Activated CD8-positive, alpha-beta memory T cell treated with anti-CD3 and anti-CD28 coated beads, Interleukin-2, amount 50 U/mL, for 48 hours (primary cell): ENCODE data around the gene EIF4EBP2.

Experiments
- DNase-seq: peaks from one replicate; pipeline ENCODE4 v3.0.0-alpha.2; 2020

Gene EIF4EBP2

DNA sequence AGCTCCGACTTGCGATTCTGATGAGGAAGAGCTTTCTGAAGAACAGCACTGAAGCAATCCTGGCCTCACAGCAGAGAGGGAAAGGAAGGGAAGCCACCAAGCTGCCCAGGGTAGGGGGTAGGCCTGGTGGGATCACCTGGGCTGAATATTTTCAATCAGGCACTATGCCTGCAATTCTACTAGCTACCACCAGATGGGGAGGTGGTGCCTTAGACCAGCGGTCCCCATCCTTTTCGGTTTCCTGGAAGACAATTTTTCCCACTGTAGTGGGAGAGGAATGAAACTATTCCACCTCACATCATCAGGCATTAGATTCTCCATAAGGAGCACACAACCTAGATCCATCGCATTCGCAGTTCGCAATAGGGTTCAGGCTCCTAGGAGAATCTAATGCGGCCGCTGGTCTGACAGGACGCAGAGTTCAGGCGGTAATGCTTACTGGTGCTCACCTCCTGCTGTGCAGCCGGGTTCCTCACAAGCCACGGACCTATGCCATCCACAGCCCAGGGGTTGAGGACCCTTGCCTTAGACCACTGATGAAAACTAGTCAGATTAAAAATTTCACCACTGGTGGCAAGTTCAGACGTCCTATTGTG, 24.3 kb upstream of the EIF4EBP2 start:
- no peak for DNase-seq

DNA sequence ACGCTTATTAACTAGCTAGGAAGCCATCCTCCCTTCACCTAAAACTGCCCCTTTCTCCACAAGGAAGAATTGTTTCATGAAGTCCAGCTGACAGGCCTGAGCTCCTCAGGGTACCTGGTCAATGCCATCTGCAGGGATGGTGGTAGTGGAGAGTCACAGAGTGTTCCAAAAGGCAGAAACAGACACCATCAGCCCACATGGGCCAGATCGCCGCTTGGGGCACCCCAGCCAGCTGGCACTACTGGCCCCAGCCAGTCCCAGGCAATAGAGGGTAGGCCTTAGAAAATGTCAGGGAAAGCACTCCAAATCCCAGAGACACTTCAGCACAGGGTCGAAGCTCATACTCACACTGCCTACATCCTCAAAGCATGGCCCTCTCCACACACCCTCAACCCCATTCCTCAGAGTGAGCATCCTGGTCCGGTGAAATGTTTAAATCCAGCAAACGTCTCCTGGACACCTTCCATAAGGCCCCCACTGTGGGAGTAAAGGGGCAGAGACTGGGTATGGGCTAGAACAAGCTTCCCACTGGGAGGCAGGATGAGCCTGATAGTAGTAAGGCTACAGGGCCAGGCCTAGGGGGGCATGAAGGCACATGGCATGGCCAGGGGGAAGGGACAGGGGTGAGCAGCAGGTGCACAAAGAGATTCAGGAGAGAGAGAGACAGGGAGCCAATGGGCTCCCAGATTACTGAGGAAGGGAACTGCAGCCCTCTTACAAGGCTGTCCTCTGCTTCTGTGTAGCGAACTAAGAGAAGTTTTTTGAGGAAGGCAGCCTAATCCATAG, 23.4 kb upstream of the EIF4EBP2 start:
- no peak for DNase-seq

DNA sequence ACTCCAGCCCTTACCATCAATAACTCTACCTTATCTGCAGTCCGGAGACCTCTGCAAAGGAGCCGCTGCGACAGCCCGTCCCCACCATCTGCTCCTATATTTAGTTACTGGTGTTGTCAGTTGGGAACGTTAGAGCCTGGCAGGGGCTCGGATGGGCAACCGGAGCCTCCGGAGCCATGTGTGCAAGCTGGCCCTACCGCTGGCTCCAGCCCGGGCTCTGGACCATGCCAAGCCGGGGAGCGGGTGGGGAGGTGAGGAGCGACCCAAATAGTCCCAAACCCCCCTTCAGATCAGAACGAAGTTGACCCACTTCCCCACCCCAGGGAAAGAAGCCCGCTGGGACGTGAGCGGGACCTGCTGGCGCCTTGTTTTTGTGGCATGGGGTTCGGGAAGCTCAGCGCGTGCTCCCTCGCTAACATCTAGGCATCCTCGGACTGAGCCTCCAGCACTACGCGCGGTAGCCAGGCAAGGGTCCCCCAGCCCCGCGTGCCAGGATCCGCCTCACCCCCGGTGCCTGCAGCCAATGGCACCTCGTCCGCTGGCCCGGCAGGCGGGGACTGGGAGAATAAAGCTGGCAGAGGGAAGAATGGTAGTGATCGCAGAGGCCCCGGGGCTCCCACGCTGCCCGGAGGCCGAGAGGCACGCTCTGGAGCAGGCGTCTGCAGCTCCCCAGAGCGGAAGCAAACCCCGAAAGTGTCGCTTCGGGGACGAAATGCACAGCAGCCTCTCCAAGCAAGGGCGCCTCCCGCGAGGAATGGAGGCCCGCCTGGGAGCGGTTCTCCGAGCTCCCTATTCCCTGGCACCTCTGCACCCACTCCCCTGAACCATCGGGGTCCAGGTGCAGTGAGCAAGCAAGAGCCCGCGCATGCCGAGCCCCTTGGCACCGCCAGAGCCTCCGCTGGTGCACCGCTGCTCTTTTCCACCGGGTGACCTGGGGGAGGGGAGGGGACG, 22.2 kb upstream of the EIF4EBP2 start:
- DNase-seq, result peak; percentile 75

DNA sequence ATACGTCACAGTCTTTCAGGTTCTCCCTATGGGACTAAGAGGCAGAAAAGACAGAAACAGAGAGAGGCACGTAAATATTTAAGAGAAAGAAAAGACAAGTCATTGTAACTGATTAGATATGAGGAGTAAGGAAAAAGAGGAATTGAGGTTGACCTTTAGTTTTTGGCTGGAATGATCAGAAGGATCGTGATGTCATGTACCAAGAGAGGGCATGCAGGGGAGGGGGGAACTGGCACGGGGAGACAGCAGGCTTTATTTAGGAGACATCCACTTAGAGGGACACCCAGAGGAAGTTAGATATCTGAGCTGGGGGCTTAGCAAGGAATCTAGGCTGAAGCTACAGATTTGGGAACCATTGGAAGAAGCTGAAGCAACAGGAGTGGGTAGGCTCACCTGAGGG, 12.3 kb upstream of the EIF4EBP2 start:
- no peak for DNase-seq

DNA sequence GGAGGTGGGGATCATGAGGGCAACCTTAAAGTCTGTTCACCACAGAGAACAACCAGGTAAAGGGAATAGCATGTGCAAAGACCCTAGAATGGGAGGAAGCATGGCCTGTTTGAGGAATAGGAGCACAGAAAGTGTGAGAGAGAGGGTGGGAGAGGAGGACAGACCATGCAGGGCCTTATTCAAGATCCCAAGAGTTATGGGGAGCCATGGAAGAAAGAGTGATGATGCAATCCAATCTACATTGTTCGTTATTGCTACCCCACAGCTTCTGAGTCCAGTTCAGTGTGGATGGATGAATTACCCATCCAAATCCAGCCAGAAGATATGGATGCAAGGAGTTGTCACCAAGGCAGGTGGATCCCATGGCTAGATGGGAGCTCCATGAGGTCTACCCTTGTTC, 7.8 kb upstream of the EIF4EBP2 start:
- DNase-seq, result no peak

DNA sequence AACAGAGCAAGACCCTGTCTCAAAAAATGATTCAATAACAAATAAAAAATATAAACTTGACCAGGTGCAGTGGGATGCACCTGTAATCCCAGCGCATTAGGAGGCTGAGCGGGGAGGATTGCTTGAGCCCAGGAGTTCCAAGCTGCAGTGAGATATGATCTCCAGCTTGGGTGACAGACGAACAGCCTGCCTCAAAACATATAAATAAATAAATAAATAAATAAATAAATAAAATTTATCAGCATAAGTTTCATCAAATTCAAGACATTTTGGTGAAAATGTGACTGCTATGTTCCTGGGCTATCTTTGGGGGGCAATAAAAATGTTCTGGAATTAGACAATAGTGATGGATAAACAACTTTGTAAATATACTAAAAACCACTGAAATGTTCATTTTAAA, 4.8 kb upstream of the EIF4EBP2 start:
- DNase-seq, result no peak

DNA sequence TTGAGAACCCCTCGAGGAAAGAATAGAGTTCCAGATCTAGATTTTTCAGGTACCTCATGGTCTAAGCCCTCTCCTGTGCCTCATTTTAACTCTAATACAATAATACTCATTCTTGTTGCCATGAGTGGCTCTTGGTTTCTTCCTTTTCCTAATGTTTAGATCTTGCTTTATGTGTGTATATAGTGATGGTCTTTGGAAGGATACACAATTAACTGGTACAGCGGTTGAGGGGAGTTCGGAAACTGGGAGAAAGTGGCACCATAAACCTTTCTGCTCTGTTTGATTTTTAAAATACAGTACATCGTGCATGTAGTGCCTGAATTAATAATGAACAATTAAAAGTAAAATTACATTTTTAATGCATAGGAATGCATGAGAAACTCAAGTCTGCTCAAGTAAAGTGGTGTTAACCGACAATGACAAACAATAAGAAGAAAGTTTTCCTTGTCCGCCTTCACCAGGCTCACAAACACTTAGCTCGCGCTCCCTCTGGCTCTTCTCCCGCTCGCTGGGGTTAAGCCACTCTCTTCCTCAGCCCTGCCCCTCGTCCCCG, 386 bp upstream of the EIF4EBP2 start:
- DNase-seq, result no peak

DNA sequence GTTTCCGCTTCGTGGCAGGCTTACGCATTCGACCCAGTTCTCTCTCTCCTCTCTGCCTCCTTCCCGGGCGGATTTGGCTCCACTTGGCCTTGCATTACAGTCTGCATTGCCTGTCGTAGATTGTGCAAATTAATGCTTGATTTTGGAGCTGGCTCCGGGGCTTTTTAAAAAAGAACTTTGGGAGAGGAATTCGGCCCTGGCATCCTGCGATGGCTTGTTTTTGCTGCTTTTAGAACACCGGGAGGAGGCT, 767 bp downstream of the EIF4EBP2 start:
- no peak for DNase-seq

DNA sequence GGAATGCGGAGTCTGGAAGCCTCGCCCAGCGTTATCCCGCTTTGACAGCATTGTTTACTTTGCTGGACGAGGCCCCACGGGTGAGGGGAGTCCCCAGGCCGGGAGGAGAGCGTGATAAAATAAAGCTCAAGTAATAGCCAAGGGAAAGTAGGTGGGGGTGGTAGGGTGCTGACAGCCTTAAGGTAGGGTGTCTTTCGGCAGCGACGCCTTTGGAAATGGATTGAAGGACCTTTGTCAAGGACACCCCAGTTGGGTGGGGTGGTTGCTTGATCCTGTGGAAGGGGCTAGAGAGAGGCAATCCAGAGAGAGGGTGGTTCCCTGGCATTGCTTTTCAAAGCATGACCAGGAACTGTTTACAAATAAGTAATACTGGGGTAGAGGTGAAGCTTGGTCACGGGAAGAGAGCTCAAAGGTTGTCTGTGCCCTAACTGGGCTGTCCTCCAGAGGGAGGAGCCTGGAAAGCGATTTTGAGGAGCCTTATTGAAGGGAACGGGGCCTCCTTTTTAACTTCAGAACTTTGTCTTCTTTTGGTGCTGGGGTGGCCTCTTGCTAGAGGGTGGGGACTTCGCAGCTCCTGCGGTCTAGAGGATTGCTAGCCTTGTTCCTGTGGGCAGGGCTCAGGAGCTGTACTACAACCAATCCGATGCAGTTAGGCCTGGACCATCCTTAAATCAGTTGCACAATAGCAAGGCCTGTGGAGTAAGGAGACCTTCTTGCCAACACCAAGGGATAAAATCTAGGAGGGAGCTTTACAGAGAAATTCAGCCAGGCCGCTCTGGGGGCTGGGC, 1.3 kb downstream of the EIF4EBP2 start:
- DNase-seq, result peak; percentile 60

DNA sequence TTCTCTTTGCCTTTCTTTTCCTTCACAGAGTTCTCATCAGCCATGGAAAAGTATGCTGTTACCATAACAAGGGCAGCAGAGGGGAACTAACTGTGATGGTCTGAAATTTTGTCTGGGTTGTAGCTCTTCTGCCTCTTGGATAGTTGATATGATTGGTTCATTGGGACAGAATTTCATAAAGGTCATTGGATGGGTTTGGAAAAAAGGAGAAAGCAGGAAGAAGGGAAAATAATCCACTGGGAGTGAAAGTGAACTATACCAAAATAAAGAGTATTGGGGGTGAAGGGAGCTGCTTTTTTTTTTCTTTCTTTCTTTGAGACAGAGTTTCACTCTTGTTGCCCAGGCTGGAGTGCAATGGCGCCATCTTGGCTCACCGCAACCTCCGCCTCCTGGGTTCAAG, 5.8 kb downstream of the EIF4EBP2 start:
- DNase-seq, result no peak

DNA sequence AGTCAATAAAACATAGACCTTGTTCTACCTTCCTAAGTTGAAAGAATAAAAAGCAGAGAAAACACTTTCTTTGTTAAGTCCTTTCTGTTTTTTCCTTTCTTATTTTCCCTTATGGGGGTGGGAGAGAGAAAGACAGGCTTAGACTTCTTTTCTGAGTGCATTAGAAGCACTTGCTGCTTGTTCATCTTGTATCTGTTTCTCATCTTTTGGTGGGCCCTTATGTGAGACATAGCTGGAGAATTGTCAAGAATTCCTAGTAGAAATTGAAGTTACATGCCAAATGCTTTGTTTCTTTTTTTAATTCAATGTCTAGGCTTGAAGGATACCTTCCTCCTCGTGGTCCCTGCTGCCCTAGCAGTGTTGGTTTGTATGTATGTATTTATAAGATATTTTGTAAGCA, 6.7 kb downstream of the EIF4EBP2 start:
- no peak for DNase-seq

DNA sequence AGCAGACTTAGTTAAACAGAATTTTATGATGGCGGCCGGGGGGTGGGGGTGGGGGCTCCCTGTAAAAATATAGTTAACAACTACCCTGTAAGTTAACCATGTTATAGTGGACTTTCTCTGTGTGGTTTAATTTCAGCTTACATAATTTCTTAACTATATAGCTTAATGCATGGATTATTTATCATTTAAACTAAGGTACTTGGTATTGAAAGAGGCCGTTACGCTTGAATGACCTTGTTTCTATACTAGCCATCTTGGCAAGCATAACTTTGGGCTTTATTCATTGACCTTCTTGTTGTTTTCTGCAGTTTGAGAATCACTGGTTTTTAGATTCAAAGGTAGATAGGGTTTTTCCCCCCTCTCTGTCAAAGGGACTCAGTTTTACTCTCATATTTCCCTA, 8.4 kb downstream of the EIF4EBP2 start:
- DNase-seq, result no peak

DNA sequence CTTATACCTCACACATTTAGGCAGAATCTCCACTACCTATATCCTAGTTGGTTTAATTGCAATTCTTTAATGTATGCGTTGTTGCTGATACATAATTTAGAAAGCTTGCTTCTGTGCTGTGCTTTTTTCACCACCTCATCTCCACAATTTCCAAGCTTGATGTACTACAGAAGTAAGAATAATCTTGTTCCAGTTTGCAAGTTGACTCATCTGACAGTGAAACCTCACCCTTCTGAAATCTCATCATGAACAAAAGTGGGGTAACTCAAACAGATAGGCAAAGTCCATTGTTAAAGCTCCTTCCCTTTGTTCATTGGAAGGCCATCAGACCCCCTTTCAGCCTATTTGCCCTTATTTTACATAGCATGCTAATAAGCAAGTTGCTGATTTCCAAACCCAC, 13.6 kb downstream of the EIF4EBP2 start:
- no peak for DNase-seq

DNA sequence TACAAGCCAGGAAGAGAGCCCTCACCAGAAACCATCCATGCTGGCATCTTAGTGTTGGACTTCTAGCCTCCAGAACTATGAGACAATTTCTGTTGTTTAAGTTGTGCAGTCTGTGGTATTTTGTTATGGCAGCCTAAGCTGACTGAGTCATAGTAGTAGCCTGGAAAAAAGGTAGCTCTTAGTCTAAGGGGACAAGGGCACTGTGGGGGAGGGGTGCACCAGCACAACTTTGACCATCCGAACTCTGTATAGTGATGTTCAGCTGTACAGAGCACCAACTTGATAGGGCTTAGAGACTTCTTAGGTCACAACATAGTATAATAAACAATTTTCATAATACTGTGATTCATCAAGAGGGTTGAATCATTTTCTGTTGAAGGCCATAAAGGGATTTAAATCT, 14.3 kb downstream of the EIF4EBP2 start:
- DNase-seq, result no peak

DNA sequence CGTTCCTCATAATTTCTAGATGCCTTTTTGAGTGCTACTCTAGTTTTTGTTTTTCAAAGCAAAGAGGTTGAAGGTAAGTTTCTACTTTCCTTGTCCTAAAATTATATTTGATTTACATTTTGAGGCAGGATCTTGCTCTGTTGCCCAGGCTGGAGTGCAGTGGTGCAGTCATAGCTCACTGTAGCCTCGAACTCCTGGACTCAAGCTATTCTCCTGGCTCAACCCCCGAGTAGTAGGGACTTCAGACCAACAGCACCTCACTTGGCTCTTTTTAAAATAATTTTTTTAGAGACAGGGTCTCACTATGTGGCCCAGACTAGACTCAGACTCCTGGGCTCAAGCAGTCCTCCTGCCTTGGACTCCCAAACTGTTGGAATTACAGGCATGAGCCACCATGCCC, 14.8 kb downstream of the EIF4EBP2 start:
- no peak for DNase-seq

DNA sequence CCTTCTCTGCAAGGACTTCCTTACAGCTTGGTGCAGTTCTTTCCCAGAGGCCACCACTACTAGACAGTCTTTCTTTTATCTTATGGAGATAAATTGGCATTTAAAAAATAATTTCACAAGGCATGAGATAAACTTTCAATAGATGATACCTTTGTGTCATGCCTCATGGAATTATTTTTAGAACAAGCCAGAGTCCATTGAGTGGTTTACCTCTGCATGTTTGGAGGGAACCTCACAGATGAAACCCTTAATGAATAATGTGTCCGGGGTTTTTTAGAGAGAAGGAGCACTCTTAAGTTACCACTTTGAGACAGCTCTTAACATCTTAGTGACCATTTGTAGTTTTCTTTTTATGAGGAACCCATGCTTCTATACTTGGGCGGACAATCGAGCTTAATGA, 20.4 kb downstream of the EIF4EBP2 start:
- no peak for DNase-seq

DNA sequence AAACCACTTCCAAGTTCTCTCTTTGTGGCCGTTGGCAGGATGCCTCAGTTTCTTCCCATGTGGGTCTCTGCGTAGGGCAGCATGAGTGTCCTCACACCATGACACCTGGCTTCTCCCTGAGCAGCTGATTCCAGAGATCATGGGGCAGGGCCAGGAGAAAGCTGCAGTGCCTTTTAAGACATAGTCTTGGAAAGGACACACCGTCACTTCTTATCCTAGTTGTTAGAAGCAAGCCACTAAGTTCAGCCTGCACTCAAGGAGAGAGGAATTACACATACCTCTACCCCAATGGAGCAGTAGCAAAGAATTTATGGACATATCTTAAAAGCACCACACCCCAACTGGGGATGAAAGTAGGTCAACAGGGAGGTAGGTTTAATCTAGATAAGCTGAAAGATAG, 21.2 kb downstream of the EIF4EBP2 start:
- DNase-seq, result no peak

DNA sequence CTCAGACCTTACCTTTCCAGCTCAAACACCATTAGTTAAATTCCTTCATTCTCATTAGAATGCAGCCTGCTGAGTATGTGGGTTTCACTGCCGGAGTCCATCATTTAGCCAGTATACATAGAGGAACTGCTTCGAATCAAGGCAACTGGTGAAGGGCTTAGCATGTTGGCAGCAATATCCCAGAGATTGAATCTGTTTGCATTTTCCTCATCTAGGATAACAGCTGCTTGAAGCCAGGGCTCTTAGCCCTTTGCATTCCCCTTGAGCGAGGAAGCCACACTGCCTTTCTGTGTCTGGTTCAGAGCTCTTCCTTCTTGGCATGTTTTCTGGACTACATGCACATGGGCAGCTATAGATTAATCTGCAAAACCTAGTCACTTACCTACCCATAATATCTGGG, 22.9 kb downstream of the EIF4EBP2 start:
- DNase-seq, result no peak

DNA sequence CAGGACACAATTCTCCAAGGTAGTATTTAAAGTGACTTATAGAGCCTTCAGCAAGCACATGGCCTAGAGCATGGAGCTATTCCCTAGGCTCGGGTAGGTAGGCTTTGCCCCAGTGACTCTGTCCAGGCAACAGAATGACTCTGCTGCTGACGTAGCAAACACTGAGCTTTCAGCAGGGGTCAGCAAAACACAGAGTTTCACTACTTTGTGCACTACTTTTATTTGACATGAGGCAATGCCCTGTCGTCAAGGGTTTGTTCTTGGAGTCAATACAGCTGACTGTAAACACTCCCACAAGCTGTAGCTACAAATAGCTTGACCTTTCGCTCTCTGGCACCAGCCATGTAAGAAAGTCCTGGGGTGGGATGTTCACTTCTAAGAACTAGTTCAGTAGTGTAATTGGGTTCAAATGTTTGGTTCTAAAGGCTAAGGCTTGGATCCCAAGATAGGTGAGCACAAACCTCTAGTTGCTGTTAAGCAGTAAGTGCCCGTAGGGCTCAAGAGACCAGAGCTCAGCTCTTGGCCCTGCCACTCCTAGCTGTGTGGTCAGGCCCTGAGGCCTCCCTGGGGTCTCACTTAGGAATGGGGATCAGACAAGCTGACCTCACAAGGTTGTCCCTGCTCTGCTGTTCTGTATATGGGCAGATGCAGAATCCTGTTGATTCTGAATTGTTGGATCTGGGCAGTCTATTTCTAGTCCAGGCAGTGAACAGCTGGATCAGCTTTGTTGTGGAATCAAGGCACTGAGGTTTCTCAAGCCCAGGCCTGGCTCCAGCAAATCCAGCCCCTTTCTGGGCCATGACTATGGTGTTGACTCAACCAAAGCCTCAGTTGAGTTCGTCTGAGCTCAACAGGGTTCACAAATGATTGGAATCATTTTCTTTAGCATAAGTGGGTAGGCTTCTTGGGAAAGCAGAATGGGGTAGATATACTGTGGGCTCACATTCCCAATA, 26.8 kb downstream of the EIF4EBP2 start:
- DNase-seq, result no peak

DNA sequence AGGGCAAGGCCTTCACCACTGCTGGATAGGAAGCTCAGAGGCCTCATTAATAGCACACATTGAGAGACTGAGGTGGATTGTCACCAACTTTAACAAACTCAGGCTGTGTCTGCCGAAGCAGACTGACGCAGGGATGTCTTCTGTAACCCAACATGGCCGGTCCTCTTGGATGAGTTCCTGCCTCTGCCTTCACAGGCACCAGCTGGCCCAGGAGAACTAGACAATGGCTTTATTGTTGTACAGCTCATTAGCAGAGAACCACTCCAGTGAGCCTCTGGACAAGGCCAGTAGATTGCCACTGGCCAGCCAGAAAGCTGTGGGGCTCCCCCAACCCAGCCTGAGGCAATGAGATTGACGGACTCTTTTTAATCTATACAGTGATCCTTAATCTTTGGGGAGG, 28.2 kb downstream of the EIF4EBP2 start:
- no peak for DNase-seq

DNA sequence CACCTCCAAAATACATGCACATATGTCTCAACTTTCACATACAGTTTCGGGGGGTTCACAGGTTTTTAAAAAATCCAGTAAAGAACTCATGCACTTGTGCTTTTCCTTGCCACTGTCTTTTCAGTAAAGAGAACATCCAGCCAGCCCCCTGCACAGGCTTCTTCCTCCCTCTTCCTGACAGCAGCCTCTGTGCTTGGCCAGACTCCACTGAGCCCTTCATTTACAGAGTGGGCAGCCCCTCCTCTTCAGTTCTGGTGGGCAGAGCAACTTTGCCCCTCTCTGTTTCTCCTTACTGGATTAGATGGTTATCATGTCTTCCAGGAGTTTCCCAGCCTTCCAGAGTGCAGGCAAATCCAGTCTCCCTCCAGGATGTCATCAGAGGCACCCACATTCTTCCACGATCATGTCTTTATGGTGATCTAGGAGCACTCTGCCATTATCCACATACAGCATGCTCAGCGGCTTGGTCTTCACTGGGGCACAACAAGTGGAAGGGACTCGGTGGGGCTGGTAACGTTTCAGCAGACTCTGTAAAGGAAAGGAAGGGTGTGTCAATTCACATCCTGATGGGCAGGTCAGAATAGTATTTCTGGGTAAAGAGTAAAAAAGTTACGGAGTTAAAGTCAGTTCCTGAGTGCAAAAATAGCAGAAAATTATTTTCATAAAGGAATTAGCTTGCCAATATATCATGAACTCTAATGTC, 28.8 kb downstream of the EIF4EBP2 start:
- DNase-seq, result no peak
